Parathyroid adenoma (tissue), 2 donors: ENCODE data around the gene DDX21.
"Not testable (repeated sequence)": the region's sequence is repeated elsewhere in the genome, so short reads cannot be mapped to it uniquely, and the experiment has no call there.

Experiments used
- H2AFZ ChIP-seq: fragments of 300-600 bp; sonication (generic); one replicate; pipeline ENCODE4 v1.7.0; 2017; ENCODE audit warnings: antibody characterized with exemption, mild to moderate bottlenecking
- H3K27ac ChIP-seq: fragments of 300-600 bp; sonication (generic); one replicate; pipeline ENCODE4 v1.7.0; 2017
- H3K27me3 ChIP-seq: fragments of 300-600 bp; sonication (generic); one replicate; pipeline ENCODE4 v1.7.0; 2017; ENCODE audit warnings: low read length; ENCODE audit not compliant: control insufficient read depth, insufficient read depth
- H3K36me3 ChIP-seq: fragments of 300-600 bp; sonication (generic); one replicate; pipeline ENCODE4 v1.7.0; 2017; ENCODE audit warnings: low read length; ENCODE audit not compliant: control insufficient read depth, insufficient read depth
- H3K4me1 ChIP-seq: fragments of 300-600 bp; sonication (generic); one replicate; pipeline ENCODE4 v1.7.0; 2017; ENCODE audit warnings: control low read depth
- H3K4me2 ChIP-seq: fragments of 300-600 bp; sonication (generic); one replicate; pipeline ENCODE4 v1.7.0; 2017; ENCODE audit warnings: low read length
- H3K4me3 ChIP-seq: fragments of 300-600 bp; sonication (generic); one replicate; pipeline ENCODE4 v1.7.0; 2017; ENCODE audit warnings: low read depth, low read length
- H3K79me2 ChIP-seq: fragments of 300-600 bp; sonication (generic); one replicate; pipeline ENCODE4 v1.7.0; 2017; ENCODE audit warnings: control low read depth
- H3K9ac ChIP-seq: fragments of 300-600 bp; sonication (generic); one replicate; pipeline ENCODE4 v1.7.0; 2017; ENCODE audit warnings: mild to moderate bottlenecking
- H3K9me3 ChIP-seq: fragments of 300-600 bp; sonication (generic); one replicate; pipeline ENCODE4 v1.7.0; 2017; ENCODE audit warnings: low read length; ENCODE audit not compliant: control insufficient read depth
- TF ChIP-seq, protein P1 (sequence below): fragments of 300-600 bp; sonication (generic); IDR thresholded peaks from one replicate; pipeline ENCODE4 v1.7.0; 2017; ENCODE audit warnings: antibody characterized with exemption, mild to moderate bottlenecking
- donor health status: primary hyperparathyroidism.

The DDX21 gene

DNA sequence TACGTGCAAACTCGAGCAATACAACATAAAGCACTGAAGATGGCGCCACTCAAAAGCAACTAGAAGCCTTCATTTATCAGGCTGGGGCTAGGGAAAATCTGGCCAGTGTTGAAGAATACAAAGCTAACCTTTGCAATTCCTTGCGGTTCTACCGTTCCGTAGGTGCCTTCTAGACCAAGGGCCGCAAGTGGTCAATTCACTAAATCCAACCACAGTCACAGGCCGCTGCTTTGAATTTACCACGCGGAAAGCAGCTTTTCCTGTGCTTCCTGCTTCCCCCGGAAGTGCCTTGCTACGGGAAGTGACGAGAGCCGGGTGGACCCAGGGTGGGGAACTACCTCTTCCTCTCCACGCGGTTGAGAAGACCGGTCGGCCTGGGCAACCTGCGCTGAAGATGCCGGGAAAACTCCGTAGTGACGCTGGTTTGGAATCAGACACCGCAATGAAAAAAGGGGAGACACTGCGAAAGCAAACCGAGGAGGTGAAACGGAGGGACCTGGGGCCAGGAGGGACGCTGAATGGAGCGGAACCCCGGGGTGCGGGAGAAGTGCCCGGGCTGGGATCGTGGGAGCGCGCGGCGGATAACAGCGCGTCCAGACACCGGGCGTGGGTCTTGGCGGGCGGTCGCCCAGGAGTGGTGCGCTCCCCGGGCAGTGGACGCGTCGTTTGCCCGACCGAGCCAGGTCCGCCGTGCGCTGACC lies at the start of gene DDX21:
TSS of gene DDX21 (plus strand) at position 339 of the 701 bp plus-strand sequence. CDS start at position 395, 56 bp downstream.
- Histone ChIP-seq H3K4me1 (no peaks in the 10 kb centered on the region), H3K4me3 (peak within 1 kb of the TSS; percentile 89), H3K79me2 (peaks cover 2% of the 10 kb centered on the region), H3K9ac (peak within 1 kb of the TSS; percentile 23), H3K27ac (peak within 1 kb of the TSS; percentile 83), H3K27me3 (no peaks in the 10 kb centered on the region), H3K4me2 (peak within 1 kb of the TSS; percentile 83), H2AFZ (peak within 1 kb of the TSS; percentile 99), H3K9me3 (no peaks in the 10 kb centered on the region), H3K36me3 (no peaks in the 10 kb centered on the region)
- TF ChIP-seq, protein P1, sequence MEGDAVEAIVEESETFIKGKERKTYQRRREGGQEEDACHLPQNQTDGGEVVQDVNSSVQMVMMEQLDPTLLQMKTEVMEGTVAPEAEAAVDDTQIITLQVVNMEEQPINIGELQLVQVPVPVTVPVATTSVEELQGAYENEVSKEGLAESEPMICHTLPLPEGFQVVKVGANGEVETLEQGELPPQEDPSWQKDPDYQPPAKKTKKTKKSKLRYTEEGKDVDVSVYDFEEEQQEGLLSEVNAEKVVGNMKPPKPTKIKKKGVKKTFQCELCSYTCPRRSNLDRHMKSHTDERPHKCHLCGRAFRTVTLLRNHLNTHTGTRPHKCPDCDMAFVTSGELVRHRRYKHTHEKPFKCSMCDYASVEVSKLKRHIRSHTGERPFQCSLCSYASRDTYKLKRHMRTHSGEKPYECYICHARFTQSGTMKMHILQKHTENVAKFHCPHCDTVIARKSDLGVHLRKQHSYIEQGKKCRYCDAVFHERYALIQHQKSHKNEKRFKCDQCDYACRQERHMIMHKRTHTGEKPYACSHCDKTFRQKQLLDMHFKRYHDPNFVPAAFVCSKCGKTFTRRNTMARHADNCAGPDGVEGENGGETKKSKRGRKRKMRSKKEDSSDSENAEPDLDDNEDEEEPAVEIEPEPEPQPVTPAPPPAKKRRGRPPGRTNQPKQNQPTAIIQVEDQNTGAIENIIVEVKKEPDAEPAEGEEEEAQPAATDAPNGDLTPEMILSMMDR = peak; percentile 57

DNA sequence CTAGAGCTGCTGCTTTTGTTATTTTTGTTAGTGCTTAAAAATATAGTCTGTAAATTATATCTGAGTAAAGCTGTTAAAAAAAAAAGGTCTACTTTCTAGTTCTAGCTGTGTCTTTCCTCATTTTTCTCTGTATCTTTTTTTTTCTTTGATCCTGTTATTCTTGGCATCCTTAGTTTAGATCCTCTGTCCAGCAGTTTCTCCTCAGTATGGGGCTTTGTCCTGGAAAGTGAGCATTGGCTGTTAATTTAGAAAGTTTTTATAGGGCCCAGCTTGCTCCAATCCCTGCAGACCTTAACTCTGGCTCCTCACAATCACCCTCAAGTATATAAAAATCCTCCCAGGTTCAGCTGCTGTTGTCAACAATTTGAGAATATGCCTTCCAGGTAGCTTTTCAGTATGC lies 31.4 kb upstream of the DDX21 start:
- H2AFZ ChIP-seq = no peak overlapping the region
- no peak overlapping the region for H3K27ac ChIP-seq
- TF ChIP-seq, protein P1 = no peak
- H3K4me1 ChIP-seq = no peaks in the 10 kb centered on the region
- H3K36me3 ChIP-seq = no peaks in the 10 kb centered on the region
- no peak overlapping the region for H3K9ac ChIP-seq
- no peak overlapping the region for H3K4me3 ChIP-seq
- no peaks in the 10 kb centered on the region for H3K27me3 ChIP-seq
- H3K9me3 ChIP-seq = no peaks in the 10 kb centered on the region
- no peak overlapping the region for H3K4me2 ChIP-seq
- H3K79me2 ChIP-seq = peaks cover 19% of the 10 kb centered on the region

DNA sequence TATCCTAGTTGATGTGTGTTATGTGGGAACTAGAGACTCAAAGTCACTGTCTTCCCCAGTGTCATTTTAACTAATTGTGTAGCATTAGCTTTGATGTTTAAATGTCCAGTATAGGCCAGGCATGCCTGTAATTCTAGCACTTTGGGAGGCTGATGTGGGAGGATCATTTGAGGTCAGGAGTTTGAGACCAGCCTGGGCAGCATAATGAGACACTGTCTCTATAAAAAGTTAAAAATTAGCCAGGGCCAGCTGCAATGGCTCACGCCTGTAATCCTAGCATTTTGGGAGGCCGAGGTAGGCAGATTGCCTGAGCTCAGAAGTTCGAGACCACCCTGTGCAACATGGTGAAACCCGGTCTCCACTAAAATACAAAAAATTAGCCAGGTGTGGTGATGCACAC lies 30.5 kb upstream of the DDX21 start:
- Histone ChIP-seq H3K4me1 (no peaks in the 10 kb centered on the region), H3K79me2 (peaks cover 23% of the 10 kb centered on the region), H3K27me3 (no peaks in the 10 kb centered on the region), H3K9me3 (no peaks in the 10 kb centered on the region), H3K27ac (no peak overlapping the region), H3K4me3 (no peak overlapping the region), H3K36me3 (no peaks in the 10 kb centered on the region), H3K9ac (no peak overlapping the region), H2AFZ (no peak overlapping the region), H3K4me2 (no peak overlapping the region)
- TF ChIP-seq, protein P1 = no peak

DNA sequence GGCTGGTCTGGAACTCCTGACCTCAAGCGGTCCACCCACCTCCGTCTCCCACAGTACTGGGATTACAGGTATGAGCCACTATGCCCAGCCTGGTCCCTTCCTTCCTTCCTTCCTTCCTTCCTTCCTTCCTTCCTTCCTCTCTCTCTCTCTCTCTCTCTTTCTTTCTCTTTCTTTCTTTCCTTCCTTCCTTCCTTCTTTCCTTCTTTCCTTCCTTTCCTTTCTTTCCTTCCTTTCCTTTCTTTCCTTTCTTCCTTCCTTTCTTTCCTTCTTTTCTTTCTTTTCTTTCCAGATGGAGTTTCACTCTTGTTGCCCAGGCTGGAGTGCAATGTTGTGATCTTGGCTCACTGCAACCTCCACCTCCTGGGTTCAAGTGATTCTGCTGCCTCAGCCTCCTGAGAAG lies 26.8 kb upstream of the DDX21 start:
- not testable (repeated sequence) for H3K36me3 ChIP-seq, H3K4me1 ChIP-seq

DNA sequence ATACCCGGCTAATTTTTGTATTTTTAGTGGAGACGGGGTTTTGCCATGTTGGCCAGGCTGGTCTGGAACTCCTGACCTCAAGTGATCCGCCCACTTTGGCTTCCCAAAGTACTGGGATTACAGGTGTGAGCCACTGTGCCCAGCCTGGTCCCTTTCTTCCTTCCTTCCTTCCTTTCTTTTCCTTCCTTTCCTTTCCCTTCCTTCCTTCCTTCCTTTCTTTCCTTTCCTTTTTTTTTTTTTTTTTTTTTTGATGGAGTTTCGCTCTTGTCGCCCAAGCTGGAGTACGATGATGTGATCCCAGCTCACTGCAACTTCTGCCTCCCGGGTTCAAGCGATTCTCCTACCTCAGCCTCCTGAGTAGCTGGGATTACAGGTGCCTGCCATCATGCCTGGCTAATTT lies 26.1 kb upstream of the DDX21 start:
- not testable (repeated sequence) for H3K36me3 ChIP-seq, H3K9ac ChIP-seq, H3K9me3 ChIP-seq, H3K27ac ChIP-seq, H3K4me1 ChIP-seq, H3K27me3 ChIP-seq, H2AFZ ChIP-seq, H3K4me3 ChIP-seq, H3K4me2 ChIP-seq
- H3K79me2 ChIP-seq = peaks cover 32% of the 10 kb centered on the region

More for the DNA sequence above, 26.8 kb upstream of the DDX21 start:
- H3K4me2 ChIP-seq, H3K27ac ChIP-seq, H3K27me3 ChIP-seq, H3K9me3 ChIP-seq, H3K4me3 ChIP-seq, H2AFZ ChIP-seq, H3K9ac ChIP-seq: not testable (repeated sequence)
- H3K79me2 ChIP-seq = peaks cover 32% of the 10 kb centered on the region

DNA sequence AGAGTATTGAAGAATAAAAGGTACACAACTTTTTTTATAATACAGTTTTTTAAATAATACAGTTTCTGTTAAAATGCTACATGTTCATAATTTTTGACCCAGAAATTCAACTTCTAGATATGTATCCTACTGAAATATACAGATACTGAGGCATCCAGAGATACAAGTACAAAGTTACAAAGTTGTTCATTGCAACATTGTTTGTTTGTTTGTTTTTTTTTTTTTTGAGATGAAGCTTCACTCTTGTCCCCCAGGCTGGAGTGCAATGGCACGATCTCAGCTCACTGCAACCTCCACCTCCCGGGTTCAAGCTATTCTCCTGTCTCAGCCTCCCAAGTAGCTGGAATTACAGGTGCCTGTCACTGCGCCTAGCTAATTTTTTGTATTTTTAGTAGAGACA lies 23.1 kb upstream of the DDX21 start:
- not testable (repeated sequence) for H3K4me1 ChIP-seq, H3K36me3 ChIP-seq, H3K4me3 ChIP-seq, H3K4me2 ChIP-seq, H2AFZ ChIP-seq, H3K27ac ChIP-seq, H3K9me3 ChIP-seq, H3K9ac ChIP-seq, H3K27me3 ChIP-seq
- H3K79me2 ChIP-seq = peaks cover 15% of the 10 kb centered on the region
